Lower leg skin (tissue), 4 donors: ENCODE results near the gene CTIF. TPM values are rescaled to one million over a fixed set of nuclear protein-coding genes. Genes with fewer than 3 reads are reported as not detected.

ENCODE experiments used
- DNase-seq, 2 donors: peaks; one replicate each; pipeline ENCODE4 v3.0.0-alpha.2; 2019; ENCODE audit warnings: low spot score in 2 of 2
- H3K4me3 ChIP-seq: fragments of 200-600 bp; sonication (generic); 2 replicates; pipeline ENCODE4 v1.5.1; 2017; ENCODE audit warnings: mild to moderate bottlenecking, low read depth; ENCODE audit not compliant: poor library complexity, severe bottlenecking
- CTCF ChIP-seq, 3 donors: fragments of 450-650 bp; IDR thresholded peaks; one replicate each; pipeline ENCODE4 v1.5.1; 2016; ENCODE audit warnings: antibody characterized with exemption in 3 of 3, mild to moderate bottlenecking in 3 of 3, moderate library complexity in 2 of 3
- POLR2A ChIP-seq, 2 donors: fragments of 450-650 bp; IDR thresholded peaks; one replicate each; pipeline ENCODE4 v1.6.1; 2016 to 2017; ENCODE audit warnings: antibody characterized with exemption in 2 of 2, mild to moderate bottlenecking in 1 of 2, moderate library complexity in 1 of 2
- WGBS, 2 donors: methylation state at CpG; one replicate each; pipeline ENCODE4 v1.1.5; 2018; 5-methylcytosine and 5-hydroxymethylcytosine counted together
- intact Hi-C: fragments of 100-400 bp; cut with DNase I; formaldehyde crosslinking; loops from one replicate; pipeline ENCODE4 v1.15.0; 2023; ENCODE audit warnings: low total_unique reads
- total RNA-seq, 4 donors: library from RNA; depleted of rRNA; stranded (reverse); fragments of >200 nt; gene quantifications; one replicate each; pipeline ENCODE4 v1.1.0, GENCODE V29; 2016

The CTIF gene
- total RNA-seq, 4 donors from 2014 or later, result 22.6 to 44.0 (median 30.2) TPM

DNA sequence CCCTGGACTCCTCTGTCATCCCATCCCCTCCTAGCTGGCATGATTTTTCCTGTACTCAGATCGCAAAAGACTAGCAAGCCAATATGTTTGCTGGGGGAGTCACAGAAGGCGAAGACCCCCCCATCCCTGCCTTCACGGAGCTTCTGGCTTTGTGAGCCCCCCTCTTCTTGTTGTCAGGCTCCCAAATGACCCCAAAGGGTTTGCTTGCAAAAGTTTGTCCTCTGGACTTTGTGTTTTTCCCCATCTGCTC lies 242.0 kb downstream of the CTIF start:
- no peak overlapping the region for H3K4me3 ChIP-seq
- no peak for DNase-seq
- TF ChIP-seq POLR2A (IDR thresholded peaks at IDR 0.05), result no peak
- no peak for TF ChIP-seq CTCF (IDR thresholded peaks at IDR 0.05)
- intact Hi-C loops, result no loop called here
- WGBS, 2 donors, result 53 to 77% methylated on average over 3 of the region's 3 CpGs

DNA sequence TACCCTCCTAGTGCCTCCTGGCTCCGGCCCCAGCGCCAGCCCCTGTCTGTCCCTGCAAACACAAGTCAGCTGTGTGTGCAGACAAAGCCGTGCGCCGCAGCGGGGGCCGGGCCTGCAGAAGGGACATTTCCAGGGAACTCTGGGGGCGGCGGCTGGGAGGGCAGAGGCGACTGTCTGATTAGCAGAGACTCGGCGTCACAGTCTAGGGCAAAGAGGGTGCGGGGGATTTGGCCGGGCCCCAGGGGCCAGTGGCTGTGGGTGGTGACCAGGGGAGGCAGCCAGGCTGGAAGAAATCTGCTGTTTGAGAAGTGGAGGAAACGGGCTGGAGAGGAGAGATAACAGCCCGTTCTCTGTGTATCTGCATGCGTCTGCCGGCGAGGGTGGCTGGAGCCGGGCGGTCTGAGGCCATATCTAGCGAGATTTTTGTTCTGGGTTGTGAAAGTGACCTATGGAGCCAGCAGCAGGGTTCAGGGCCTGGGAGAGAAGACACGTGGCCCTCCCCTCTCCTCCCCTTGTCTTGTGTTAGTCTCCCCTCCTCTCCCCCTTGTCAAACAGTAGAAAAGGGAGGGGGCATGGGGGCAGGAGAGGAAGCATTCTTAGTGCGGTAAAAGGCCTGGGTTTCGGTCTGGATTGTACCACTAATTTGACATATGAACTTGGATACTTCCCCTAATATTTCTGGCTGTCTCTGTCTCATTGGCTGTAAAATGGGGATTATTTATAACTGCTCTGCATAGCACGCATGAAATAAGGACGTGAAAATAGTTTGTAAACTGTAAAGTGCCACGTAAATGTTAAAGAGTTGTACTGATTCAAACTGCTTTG lies 242.5 kb downstream of the CTIF start:
- intact Hi-C loops, result no loop called here
- WGBS, 2 donors, result 41 to 53% methylated on average over 28 of the region's 28 CpGs
- TF ChIP-seq POLR2A (IDR thresholded peaks at IDR 0.05) (no peak), CTCF (IDR thresholded peaks at IDR 0.05) (no peak)
- peak; percentile 44 to 93 for DNase-seq
- H3K4me3 ChIP-seq, result no peak overlapping the region

GRCh38 chr18:48781988-48782363 lies 243.1 kb downstream of the CTIF start:
- intact Hi-C loops, result no loop called here

DNA sequence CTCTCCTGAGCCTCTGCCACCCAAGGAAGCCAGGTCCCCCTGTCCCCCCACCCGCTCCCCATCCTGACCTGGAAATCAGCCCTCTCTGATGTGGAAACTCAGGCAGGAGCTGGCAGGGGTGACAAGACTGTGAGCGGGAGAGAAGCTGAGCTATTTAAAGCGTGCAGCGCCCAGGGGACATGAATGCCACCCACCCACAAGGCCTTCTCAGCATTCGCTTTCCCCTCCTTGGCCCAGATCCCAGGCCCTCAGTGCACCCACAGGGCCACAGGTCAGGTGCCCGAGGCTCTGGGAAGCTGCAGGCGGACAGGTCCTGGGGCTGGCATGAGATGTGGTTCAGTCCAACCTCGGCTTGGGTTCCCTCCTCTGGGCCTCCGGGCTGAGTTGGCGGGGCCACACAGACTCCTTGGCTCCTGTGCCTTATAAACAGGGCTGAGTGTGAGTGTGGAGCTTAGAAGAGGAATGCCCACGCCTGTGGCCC lies 243.6 kb downstream of the CTIF start:
- no peak for DNase-seq
- H3K4me3 ChIP-seq, result no peak overlapping the region
- intact Hi-C loops, result no loop called here
- TF ChIP-seq POLR2A (IDR thresholded peaks at IDR 0.05) (no peak), CTCF (IDR thresholded peaks at IDR 0.05) (no peak)
- WGBS, 2 donors, result 31 to 43% methylated on average over 11 of the region's 11 CpGs

More at GRCh38 chr18:48781988-48782363, 243.1 kb downstream of the CTIF start:
- 53 to 70% methylated on average over 2 of the region's 2 CpGs for WGBS, 2 donors
- no peak for TF ChIP-seq POLR2A (IDR thresholded peaks at IDR 0.05)
- H3K4me3 ChIP-seq, result no peak overlapping the region
- DNase-seq, result no peak

- WGBS, 2 donors, result 86 to 91% methylated on average over 24 of the region's 24 CpGs
- intact Hi-C loops, result no loop called here
- H3K4me3 ChIP-seq, result no peak overlapping the region
- TF ChIP-seq CTCF (IDR thresholded peaks at IDR 0.05) (no peak), POLR2A (IDR thresholded peaks at IDR 0.05) (no peak)
- DNase-seq, result no peak
Observed at GRCh38 chr18:48783616-48784520, 245.0 kb downstream of the CTIF start.

DNA sequence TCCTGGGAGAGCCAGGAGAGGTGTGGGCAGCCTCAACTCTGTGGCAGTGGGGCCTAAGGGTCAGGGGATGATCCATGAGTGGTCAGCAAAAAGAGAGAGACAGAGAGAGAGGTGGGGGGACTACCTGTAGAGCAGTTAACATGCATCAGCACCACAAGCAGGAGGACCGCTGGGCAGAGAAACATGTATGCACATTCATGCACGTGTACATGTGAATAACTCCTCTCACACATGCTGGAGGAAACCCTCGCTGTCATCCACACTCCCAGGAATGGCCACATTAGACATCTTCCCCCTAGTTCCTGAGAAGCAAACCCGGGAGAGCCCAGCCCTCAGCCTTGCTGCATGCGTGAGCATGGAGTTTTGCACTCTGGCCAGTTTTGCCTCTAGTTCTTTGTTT lies 245.8 kb downstream of the CTIF start:
- TF ChIP-seq CTCF (IDR thresholded peaks at IDR 0.05), result no peak
- no peak for TF ChIP-seq POLR2A (IDR thresholded peaks at IDR 0.05)
- DNase-seq, result no peak
- WGBS, 2 donors, result 68% methylated on average over 5 of the region's 5 CpGs
- H3K4me3 ChIP-seq, result no peak overlapping the region
- intact Hi-C loops, result no loop called here
